GM18858 (cell line): ENCODE data around the gene FBXL7.

ENCODE experiments used
- ATAC-seq: cut with Tn5 transposase; IDR thresholded peaks from one replicate; pipeline ENCODE4 v1.9.1; 2021; ENCODE audit not compliant: unreplicated experiment

FBXL7 gene

DNA sequence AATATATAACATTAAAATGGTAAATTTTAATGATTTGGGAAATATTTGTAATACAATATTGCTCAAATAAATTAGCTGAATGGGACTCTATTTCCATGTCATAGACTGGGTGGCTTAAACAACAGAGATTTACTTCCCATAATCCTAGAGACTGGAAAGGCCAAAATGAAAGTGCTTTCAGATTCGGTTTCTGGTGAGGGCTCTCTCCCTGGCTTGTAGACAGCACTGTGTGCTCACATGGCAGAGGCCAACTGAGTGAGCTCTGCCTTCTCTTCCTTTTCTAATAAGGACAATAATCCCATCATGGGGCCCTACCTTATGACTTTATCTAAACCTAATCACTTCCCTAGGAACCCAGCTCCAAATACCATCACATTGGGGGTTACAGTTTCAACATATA, 483.4 kb downstream of the FBXL7 start:
- ATAC-seq, result no peak
